Measurements from ENCODE around the gene PRODH.
A peak's percentile ranks its signal among the peaks of the same experiment; 100 is the strongest.
"Not testable (repeated sequence)": the region's sequence is repeated elsewhere in the genome, so short reads cannot be mapped to it uniquely, and the experiment has no call there.

Gene PRODH

DNA sequence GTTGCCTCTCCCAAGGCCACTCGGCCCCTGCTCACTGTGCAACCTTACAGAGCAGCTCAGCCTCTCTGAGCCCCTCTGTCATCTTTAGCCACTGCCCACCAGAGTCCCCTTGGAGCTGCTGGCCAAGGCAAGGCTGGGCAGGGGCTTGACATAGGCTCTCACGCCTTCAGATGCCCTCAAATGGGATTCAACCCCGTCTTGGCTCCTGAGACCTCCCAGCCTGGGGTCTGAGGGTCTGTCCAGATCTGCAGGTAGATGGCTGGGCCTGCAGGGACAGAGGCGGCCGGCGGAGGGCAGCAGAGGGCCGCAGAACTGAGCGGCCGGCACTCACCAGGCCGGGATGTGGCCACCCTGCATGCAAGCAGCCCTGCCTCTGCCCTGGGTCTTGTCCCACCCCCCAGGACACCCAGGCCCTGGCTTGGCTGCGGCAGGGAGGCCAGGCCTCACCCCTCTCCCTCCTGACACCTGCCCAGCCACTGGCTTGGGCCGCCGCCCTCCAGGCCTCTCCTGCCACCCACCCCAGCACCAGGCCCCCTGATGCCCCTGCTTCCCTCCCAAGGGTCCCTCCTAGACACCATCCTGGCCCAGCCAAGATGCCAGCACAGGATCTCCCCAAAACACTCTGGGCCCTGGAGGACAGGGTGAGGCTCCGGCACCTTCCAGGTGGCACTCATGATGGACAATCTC lies 18.4 kb upstream of the PRODH start:
- peak; percentile 75 for DNase-seq (ENCODE audit: low spot score)

DNA sequence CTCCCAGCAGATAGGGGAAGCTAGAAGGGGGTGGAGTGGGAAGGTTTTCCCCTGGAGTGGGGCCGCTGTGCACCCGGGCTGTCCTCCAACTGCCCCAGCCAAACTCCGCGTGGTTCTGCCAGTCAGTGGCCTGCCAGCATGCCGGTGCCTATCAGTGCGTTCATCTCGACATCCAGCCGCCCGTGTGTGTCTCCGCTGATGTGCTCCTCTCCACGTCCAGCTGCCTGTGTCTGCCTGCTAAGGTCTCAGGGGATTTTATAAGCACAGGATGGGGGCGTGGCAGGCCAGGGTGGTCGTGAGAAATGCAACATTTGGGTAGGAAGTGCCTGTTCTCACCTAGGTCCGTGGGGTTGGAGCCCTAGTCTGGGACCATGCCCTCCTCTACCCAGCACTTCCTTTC lies 17.0 kb upstream of the PRODH start:
- peak; percentile 72 for DNase-seq (ENCODE audit: low spot score)

DNA sequence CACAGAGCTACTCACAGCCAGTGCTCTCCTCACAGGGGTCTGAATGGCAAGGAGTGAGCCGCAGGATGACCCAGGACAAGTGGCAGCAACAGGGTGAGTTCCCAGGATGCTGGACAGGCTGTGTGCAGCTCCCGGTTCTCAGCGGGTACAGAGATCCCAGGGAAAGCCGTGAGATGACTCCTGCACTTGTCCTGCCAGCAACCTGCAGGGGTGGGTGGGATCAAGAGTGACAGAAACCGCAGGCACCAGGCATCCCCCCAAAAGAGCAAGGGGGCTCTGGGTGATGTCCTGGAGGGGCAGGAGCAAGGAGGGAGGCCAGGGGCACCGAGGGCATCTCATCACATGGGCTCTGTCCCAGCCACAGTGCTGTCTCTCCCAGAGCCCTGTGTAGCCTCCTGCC lies 15.9 kb upstream of the PRODH start:
- DNase-seq (ENCODE audit: low spot score): no peak

DNA sequence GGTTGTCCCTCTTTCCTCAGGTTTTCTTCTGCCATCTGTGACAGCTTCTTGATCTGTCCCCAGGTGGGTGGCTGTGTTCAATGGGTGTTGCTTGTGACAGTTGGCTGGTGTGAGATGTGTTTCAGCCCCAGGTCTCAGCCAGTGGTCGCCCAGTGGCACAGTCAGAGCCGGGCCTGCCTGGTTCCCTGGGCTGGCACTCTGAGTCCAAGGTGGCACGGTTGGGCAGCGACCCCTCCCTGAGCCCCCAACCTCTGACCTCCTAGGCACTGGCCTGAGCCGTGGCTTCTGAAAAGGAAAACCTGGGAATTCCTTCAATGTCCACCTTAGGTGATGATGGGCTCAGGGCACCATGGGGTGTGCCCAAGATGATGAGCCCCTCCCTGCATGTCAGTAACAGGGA lies 14.0 kb upstream of the PRODH start:
- DNase-seq (ENCODE audit: low spot score): no peak

DNA sequence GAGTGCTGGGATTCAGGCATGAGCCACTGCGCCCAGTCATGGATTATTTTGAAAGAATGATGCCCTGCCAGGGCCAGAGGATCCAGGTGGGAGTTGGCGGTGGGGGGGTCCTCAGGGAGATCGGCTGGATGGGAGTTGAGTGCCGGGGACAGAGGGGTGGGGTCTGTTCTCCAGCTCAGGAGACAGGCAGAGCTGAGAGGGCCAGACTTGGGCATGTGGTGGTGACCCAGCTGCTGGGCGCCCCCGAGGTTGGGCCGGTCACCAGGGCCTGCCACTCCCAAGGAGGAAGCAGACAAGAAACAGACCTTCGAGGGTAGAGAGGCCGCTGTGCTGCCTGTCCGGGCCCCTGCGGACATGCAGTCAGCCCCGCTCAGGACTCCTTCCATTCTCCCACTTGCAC lies 11.8 kb upstream of the PRODH start:
- DNase-seq (ENCODE audit: low spot score): no peak

DNA sequence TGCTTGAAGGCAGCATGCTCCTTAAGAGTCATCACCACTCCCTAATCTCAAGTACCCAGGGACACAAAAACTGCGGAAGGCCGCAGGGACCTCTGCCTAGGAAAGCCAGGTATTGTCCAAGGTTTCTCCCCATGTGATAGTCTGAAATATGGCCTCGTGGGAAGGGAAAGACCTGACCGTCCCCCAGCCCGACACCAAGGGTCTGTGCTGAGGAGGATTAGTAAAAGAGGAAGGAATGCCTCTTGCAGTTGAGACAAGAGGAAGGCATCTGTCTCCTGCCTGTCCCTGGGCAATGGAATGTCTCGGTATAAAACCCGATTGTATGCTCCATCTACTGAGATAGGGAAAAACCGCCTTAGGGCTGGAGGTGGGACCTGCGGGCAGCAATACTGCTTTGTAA lies 11.0 kb upstream of the PRODH start:
- DNase-seq (ENCODE audit: low spot score): not testable (repeated sequence)

DNA sequence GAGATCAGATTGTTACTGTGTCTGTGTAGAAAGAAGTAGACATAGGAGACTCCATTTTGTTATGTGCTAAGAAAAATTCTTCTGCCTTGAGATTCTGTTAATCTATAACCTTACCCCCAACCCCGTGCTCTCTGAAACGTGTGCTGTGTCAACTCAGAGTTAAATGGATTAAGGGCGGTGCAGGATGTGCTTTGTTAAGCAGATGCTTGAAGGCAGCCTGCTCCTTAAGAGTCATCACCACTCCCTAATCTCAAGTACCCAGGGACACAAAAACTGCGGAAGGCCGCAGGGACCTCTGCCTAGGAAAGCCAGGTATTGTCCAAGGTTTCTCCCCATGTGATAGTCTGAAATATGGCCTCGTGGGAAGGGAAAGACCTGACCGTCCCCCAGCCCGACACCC lies 2.6 kb upstream of the PRODH start:
- DNase-seq (ENCODE audit: low spot score): not testable (repeated sequence)

DNA sequence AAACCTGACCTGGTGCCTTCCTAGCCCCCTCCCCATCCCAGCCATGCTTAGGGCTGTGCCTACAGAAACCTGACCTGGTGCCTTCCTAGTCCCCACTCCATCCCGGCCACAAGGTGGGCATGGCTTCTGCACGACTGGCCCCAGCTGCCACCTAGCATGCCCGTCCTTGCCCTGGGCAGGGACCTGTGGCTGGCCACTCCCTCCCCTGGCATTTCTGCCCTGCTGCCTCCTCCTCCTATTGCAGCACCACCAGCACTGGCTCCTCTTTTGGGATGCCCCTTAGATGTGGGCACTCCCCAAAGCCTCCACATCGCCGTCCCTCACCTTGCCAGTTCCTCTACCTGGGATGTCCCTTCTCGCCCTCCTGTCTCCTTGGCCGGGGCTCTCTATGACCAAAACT lies 1.4 kb downstream of the PRODH start:
- DNase-seq (ENCODE audit: low spot score): not testable (repeated sequence)

DNA sequence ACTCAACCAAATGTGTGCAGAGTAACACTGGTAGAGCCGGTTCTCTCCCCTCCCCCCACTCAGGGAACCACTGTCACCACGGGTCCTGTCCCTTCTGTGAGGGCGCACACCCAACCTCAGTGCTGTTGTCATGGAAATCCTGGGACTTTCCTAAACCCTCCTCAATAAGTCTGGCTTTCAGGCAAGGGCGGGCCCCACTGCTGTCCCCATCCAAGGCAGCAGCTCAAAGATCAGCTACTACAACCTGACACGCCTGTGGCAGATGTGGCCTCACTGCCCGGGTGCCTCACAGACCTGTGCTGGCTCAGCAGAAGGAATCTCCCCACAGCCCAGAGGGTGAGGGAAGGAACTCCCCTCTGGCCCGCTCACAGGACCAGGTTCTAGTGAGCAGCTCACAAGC lies 2.2 kb downstream of the PRODH start:
- no peak for DNase-seq (ENCODE audit: low spot score)

DNA sequence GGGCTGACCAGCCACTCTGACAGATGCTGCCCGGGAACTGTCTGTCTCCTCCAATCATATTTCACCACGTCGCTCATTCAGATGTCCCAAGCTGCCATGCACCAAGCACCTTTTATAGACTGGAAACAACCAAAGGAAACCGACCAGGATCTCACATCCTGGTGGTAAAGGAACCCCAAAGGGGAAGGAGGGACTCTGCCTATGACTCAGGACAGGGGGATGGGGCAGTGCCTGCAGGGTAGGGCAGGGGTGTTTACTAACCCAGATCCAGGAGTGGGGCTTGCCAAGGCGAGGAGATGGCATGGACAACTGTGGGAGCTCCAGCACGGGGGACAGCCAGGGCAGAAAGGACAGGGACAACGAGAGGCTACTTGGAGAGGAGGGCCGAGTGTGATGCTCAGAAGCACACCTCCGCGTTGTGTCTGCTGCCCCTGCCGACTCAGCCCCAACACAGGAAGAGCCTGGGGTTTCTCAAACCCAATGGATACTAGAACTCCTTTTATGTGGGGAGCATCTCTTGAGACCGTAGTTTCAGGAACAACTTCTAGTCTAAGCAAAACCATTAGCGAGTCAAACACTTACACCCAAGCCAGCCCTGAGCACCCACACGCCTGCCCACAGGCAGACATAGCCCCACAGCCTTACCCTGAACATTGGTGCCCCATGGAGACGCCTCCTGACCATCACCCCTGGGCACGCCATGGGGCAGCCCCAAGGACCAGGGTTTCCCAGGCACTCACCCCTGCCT lies 4.0 kb downstream of the PRODH start:
- DNase-seq (ENCODE audit: low spot score): no peak

DNA sequence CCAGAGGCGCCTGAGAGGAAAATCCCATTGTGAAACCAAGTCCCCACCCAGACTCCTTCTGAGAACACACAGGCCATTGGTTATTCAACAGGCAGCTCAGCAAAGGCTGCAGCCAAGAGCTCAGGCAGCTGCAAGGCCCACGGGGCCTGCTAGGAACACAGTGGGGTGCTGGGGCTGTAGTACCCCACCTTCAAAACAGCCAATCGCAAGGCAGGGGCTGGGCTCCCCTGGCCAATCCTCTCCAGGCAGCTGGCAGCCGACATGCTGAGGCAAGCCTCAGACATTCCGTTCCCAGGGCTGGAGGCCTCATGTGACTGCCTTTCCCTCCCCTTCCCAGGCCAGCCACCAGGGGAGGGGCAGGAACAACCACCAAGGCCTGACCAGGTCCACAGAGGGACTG lies 6.6 kb downstream of the PRODH start:
- no peak for DNase-seq (ENCODE audit: low spot score)

DNA sequence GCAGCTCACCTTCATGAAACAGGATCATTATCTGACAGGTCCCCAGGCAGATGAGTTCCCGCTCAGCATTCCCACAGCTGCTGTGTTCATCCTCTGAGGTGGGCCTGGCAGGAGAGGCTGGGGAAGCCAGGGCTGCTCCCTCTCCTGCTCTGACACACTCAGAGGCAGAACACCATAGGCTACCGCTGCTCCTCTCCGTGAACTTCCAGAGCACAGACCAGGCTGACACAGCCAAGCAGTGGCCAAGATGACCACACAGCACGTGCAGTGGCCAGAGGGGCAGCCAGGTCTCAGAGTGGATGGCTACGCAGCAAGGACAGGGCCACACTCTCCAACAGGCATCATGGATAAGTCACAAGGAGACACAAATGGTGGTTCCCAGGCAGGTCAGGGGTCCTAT lies 8.5 kb downstream of the PRODH start:
- no peak for DNase-seq (ENCODE audit: low spot score)

DNA sequence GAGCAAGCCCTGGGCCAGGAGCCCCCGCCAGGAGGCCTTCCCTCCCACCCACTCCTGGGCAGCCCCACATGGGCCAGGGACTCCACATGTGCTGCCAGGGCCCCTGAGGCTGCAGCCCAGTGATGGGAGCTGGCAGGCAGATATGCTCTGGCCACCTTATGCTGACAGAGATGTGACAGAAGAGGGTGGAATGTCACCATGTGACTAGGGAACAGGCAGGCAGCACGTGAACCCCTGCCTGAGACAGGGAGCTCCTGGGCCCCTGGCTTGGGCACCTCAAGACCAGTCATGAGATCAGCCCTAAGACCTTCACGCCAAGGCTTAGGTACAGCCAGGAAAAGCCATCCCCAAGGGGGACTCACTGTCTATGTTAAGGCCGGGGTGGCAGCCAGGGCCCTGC lies 9.1 kb downstream of the PRODH start:
- DNase-seq (ENCODE audit: low spot score): no peak

DNA sequence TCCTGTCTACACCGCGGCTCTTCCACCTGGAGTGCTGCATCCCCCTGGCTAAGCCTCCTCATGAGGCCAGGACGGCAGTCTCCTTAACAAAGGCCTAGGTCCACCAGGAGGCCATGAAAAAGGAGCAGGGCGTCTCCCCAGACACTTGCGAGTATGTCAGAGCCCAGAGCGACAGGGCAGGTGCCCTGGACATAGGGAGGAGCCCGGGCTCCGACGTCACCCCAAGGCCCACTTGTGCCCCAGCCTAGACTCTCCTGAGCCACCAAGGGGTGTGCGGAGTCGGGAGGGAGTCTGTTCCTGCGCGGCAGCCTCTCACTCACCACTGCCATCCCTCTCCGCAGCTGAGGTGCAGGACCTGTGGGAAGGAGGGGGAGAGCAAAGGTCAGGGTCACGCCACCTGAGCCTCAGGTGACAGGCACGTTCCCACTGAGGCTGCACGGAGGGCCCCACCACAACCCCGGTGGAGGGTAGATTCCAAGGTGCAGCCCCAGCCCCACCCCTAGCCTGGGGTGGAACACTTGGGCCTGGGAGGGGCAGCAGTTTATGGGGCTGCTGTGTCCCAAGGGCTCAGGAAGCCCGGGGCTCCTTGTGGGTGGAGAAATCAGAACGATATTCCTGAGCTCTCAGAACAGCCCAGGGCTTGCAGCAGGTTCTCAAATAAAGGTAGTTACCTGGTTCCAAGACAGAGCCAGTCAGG lies 10.6 kb downstream of the PRODH start:
- DNase-seq (ENCODE audit: low spot score): no peak

DNA sequence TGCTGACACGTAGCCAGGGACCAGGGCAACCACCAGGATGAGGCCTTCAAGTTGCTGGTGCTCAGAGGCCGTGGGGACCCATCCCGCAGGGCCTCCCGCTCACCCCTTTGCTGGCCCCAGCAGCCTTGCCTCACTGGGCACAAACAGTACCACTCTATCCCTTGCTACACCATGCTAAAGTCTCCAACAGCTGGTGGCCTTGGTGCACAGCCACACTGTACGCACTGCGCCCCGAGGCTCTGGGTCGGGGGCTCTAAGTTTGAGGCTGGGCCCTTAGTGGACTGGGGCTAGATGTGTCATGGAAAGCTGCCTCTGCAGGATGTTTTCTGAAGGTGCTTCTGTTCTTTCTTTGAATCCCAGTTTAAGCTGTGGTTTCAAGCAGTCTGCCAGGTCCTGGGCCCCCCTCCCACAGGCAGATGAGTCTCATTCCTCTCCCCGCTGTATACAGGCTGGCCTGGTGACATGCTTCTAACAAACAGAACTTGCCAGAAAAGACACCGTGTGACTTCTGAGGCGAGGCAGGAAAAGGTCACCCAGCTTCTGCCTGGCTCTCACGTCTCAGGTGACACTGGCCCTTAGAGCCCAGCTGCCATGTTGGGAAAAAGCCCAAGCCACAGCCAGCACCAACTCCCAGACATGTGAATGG lies 15.7 kb downstream of the PRODH start:
- DNase-seq (ENCODE audit: low spot score): not testable (repeated sequence)

DNA sequence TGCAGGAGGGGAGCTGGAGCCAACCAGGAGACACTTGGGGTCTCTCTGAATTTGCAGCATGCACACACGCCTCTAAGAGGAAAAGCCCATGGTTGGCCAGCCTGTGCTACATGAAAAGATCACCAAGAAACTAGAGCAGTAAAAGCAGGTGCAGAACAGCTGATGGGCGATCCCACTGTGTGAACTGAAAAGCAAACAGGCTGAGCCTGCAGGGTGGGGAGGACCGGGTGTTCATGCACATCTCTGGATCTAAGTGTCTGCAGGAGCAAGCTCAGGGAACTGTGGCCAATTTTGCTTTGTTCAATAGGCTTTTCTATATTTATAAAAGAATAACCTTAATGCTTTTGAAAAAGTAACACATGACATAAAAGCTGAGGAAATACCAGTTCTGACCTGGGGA lies 18.3 kb downstream of the PRODH start:
- not testable (repeated sequence) for DNase-seq (ENCODE audit: low spot score)

DNA sequence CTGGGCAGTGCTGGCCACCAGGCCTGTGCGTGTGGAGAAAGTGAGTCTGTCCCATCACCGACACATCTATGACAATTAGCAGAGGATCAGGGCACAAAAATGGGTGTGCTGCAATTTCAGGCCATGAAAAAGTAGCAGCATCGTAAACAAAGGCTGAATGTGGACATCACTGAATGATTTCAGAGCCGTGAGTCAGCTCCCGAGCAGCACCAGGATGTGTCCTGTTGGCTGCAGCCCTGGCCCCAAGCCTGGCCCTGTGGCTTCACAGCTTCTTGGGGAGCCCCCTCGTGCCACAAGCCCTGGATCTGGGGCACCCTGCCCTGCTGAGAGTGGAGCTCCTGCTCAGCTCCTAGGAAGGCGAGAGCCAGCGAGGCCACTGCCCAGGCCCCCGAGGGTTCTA lies 20.5 kb downstream of the PRODH start:
- DNase-seq (ENCODE audit: low spot score): not testable (repeated sequence)

DNA sequence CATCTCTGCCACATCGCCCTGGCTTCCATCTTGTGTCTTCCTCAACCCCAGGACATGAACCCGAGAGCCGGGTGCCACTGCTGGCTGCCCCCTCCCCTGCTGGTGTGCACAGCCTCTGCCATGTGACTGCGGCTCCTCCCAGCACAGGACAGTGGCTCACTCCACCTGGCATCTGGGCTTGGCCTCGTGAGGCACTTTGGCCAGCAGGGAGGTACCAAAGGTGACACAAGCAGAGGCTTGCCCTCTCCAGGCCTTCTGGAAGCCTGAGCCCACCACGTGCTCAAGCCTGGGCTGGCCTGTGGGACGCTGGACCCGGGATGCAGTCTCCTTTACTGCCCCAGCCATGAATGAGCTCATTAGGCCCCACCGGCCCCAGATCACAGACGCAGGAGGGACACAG lies 21.5 kb downstream of the PRODH start:
- not testable (repeated sequence) for DNase-seq (ENCODE audit: low spot score)

DNA sequence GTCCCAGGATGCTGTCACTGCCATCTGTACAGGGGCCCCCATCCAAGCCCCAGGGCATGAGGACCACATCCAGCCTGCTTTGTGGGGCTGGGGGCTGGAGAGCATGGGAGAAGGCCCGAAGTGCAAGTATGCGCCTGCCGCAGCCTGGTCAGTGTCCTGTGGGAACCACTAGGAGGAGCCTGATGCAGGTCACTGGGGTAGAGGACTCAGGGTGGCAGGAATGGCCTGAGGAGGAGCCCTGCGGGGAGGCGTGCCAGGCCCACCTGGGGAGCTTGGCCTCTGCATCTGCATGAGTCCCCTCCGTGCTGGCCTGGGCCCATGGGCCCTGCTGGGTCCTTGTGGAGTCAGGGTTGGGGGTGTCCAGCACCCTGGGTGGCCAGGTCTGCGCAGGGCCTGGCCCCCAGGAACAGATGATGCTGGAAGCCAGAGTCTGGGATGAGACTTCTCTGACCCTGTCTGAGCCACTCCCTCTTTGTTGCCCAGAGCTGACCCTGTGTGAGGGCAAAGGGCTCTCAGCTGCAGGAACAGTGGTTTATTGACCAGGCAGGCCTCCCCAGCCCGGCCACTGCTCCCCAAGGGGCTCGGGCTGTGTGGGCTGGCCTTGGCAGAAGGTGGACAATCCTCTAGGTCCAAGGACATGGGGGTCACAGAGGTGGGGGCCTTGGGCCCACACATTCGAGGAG lies 23.7 kb downstream of the PRODH start:
- not testable (repeated sequence) for DNase-seq (ENCODE audit: low spot score)

DNA sequence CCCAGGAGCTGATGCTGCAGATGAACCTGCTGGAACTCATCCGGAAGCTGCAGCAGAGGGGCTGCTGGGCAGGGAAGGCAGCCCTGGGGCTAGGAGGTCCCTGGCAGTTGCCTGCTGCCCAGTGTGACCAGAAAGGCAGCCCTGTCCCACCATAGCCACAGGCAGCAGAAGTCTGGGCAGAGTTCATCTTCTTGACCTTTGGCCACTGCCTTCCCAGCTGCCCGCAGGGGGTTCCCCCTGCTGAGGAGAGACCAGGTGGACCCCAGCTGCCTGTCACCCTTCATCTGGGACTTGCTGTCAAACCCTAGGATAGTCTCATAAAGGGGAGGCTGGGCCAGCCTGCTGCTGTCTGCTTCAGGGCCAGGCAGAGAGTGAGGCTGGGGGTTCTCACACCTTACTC lies 24.6 kb downstream of the PRODH start:
- DNase-seq (ENCODE audit: low spot score): not testable (repeated sequence)

DNA sequence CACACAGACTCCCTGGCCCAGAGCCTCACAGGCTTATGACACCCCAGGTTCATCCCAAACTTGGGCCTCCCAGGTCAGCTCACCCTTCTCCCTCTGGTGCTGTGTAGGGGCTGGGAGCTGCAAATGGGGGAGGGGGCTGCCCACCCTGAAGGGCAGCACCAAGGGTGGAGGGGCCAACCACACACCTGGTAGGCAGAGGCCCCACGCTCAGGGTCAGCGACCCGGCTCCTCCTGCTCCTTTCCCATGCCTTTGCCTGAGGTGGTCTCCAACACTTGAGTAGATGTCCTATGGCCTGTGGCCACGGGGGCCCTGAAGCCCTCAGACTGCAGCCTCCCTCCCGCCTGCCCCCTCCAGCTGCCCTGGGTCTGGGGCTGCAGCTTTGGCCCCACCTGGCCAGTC lies 26.5 kb downstream of the PRODH start:
- DNase-seq (ENCODE audit: low spot score): no peak

DNA sequence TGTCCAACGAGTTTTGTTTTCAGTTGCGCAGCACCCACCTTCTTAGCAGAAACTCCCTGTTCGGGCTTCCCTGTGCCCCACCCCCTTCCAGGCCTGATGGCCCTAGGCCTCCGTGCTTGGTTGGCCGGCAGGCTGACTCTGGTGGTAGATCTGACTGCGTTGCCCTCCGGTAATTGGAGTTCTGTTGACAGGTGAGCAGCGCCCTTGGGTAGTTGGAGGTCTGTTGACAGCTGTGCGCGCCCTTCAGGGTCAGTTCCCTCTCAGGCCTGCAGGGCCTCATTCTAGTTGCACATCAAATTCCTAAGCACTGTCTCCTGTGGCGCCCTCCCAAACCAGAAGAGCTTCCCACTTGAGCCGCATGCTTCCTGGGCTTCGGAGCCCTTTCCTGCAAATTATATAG lies 29.2 kb downstream of the PRODH start:
- no peak for DNase-seq (ENCODE audit: low spot score)
